ENCODE measurements around the gene MYADML2.

Gene MYADML2

GRCh38 chr17:81960130-81960958 lies 13.3 kb upstream of the MYADML2 start:
- no peak for DNase-seq (ENCODE audit: low read depth)
- no peak for TF ChIP-seq CTCF (conservative IDR thresholded peaks at IDR 0.05; ENCODE audit: low read depth, low read length)
- H3K4me3 ChIP-seq (ENCODE audit: low read length), result no peak overlapping the region

- peak; percentile 48 for TF ChIP-seq CTCF (conservative IDR thresholded peaks at IDR 0.05; ENCODE audit: low read depth, low read length)
- H3K4me3 ChIP-seq (ENCODE audit: low read length), result no peak overlapping the region
- DNase-seq (ENCODE audit: low read depth), result no peak
Observed at GRCh38 chr17:81959362-81960129, 12.5 kb upstream of the MYADML2 start.

GRCh38 chr17:81958633-81959342 lies 11.8 kb upstream of the MYADML2 start:
- no peak overlapping the region for H3K4me3 ChIP-seq (ENCODE audit: low read length)
- no peak for DNase-seq (ENCODE audit: low read depth)
- no peak for TF ChIP-seq CTCF (conservative IDR thresholded peaks at IDR 0.05; ENCODE audit: low read depth, low read length)

- no peak for DNase-seq (ENCODE audit: low read depth)
- no peak for TF ChIP-seq CTCF (conservative IDR thresholded peaks at IDR 0.05; ENCODE audit: low read depth, low read length)
- H3K4me3 ChIP-seq (ENCODE audit: low read length), result no peak overlapping the region
Observed at GRCh38 chr17:81957691-81958432, 10.8 kb upstream of the MYADML2 start.

GRCh38 chr17:81956607-81957589 lies 9.9 kb upstream of the MYADML2 start:
- DNase-seq (ENCODE audit: low read depth), result no peak
- TF ChIP-seq CTCF (conservative IDR thresholded peaks at IDR 0.05; ENCODE audit: low read depth, low read length), result no peak
- H3K4me3 ChIP-seq (ENCODE audit: low read length), result no peak overlapping the region
